ENCODE data around the gene RCC1.
"Not testable (repeated sequence)": the region's sequence is repeated elsewhere in the genome, so short reads cannot be mapped to it uniquely, and the experiment has no call there.

The RCC1 gene

GRCh38 chr1:28505406-28506187, at the start of gene RCC1:
Gene RCC1 (plus strand): TSS chr1:28506043. CDS start chr1:28529867, 23,824 bp downstream.
- Mint-ChIP-seq H3K36me3 (ENCODE audit: low read depth) (peaks cover 55% of the 10 kb centered on the region), H3K27ac (peak within 1 kb of the TSS; percentile 100), H3K9me3 (no peaks in the 10 kb centered on the region), H3K27me3 (peaks cover 9% of the 10 kb centered on the region), H3K4me3 (peak within 1 kb of the TSS; percentile 100), H3K4me1 (ENCODE audit: low read depth) (peaks cover 48% of the 10 kb centered on the region)

- Mint-ChIP-seq H3K36me3 (ENCODE audit: low read depth) (peaks cover 17% of the 10 kb centered on the region), H3K4me1 (ENCODE audit: low read depth) (peaks cover 11% of the 10 kb centered on the region), H3K27ac (peak overlapping the region; percentile 66), H3K27me3 (no peaks in the 10 kb centered on the region), H3K4me3 (no peak overlapping the region), H3K9me3 (no peaks in the 10 kb centered on the region)
Measured at GRCh38 chr1:28456078-28456477, 49.8 kb upstream of the RCC1 start.

- Mint-ChIP-seq H3K9me3 (no peaks in the 10 kb centered on the region), H3K4me1 (ENCODE audit: low read depth) (peaks cover 19% of the 10 kb centered on the region), H3K36me3 (ENCODE audit: low read depth) (peaks cover 23% of the 10 kb centered on the region), H3K27me3 (no peaks in the 10 kb centered on the region), H3K4me3 (no peak overlapping the region), H3K27ac (no peak overlapping the region)
Measured at GRCh38 chr1:28457678-28458077, 48.2 kb upstream of the RCC1 start.

- no peak overlapping the region for H3K27ac Mint-ChIP-seq
- H3K4me1 Mint-ChIP-seq (ENCODE audit: low read depth) = peaks cover 19% of the 10 kb centered on the region
- H3K4me3 Mint-ChIP-seq = no peak overlapping the region
- H3K27me3 Mint-ChIP-seq = no peaks in the 10 kb centered on the region
- peaks cover 23% of the 10 kb centered on the region for H3K36me3 Mint-ChIP-seq (ENCODE audit: low read depth)
- H3K9me3 Mint-ChIP-seq = no peaks in the 10 kb centered on the region
Measured at GRCh38 chr1:28458237-28459228, 47.3 kb upstream of the RCC1 start.

GRCh38 chr1:28466226-28466778, 39.5 kb upstream of the RCC1 start:
- Mint-ChIP-seq H3K27me3 (no peaks in the 10 kb centered on the region), H3K9me3 (no peaks in the 10 kb centered on the region), H3K27ac (no peak overlapping the region), H3K36me3 (ENCODE audit: low read depth) (peaks cover 33% of the 10 kb centered on the region), H3K4me1 (ENCODE audit: low read depth) (peaks cover 11% of the 10 kb centered on the region), H3K4me3 (no peak overlapping the region)

GRCh38 chr1:28470146-28470545, 35.7 kb upstream of the RCC1 start:
- Mint-ChIP-seq H3K4me3 (no peak overlapping the region), H3K9me3 (no peaks in the 10 kb centered on the region), H3K36me3 (ENCODE audit: low read depth) (peaks cover 32% of the 10 kb centered on the region), H3K27ac (no peak overlapping the region), H3K27me3 (no peaks in the 10 kb centered on the region), H3K4me1 (ENCODE audit: low read depth) (peaks cover 7% of the 10 kb centered on the region)

GRCh38 chr1:28479497-28479896, 26.3 kb upstream of the RCC1 start:
- not testable (repeated sequence) for H3K4me1 Mint-ChIP-seq (ENCODE audit: low read depth); H3K27me3 Mint-ChIP-seq; H3K4me3 Mint-ChIP-seq; H3K9me3 Mint-ChIP-seq; H3K27ac Mint-ChIP-seq
- H3K36me3 Mint-ChIP-seq (ENCODE audit: low read depth) = peaks cover 41% of the 10 kb centered on the region

GRCh38 chr1:28480308-28480707, 25.5 kb upstream of the RCC1 start:
- Mint-ChIP-seq H3K9me3 (no peaks in the 10 kb centered on the region), H3K27ac (no peak overlapping the region), H3K4me3 (no peak overlapping the region), H3K27me3 (no peaks in the 10 kb centered on the region), H3K36me3 (ENCODE audit: low read depth) (peaks cover 41% of the 10 kb centered on the region), H3K4me1 (ENCODE audit: low read depth) (no peaks in the 10 kb centered on the region)

- Mint-ChIP-seq H3K4me3 (no peak overlapping the region), H3K4me1 (ENCODE audit: low read depth) (no peaks in the 10 kb centered on the region), H3K27me3 (no peaks in the 10 kb centered on the region), H3K36me3 (ENCODE audit: low read depth) (peaks cover 32% of the 10 kb centered on the region), H3K9me3 (no peaks in the 10 kb centered on the region), H3K27ac (no peak overlapping the region)
Measured at GRCh38 chr1:28482138-28482537, 23.7 kb upstream of the RCC1 start.

GRCh38 chr1:28482702-28483101, 23.1 kb upstream of the RCC1 start:
- no peaks in the 10 kb centered on the region for H3K4me1 Mint-ChIP-seq (ENCODE audit: low read depth)
- no peaks in the 10 kb centered on the region for H3K27me3 Mint-ChIP-seq
- no peaks in the 10 kb centered on the region for H3K9me3 Mint-ChIP-seq
- H3K36me3 Mint-ChIP-seq (ENCODE audit: low read depth) = peaks cover 31% of the 10 kb centered on the region
- no peak overlapping the region for H3K27ac Mint-ChIP-seq
- H3K4me3 Mint-ChIP-seq = no peak overlapping the region

- Mint-ChIP-seq H3K27me3 (no peaks in the 10 kb centered on the region), H3K9me3 (no peaks in the 10 kb centered on the region), H3K4me3 (no peak overlapping the region), H3K4me1 (ENCODE audit: low read depth) (no peaks in the 10 kb centered on the region), H3K36me3 (ENCODE audit: low read depth) (peaks cover 48% of the 10 kb centered on the region), H3K27ac (no peak overlapping the region)
Measured at GRCh38 chr1:28494737-28495136, 11.1 kb upstream of the RCC1 start.

GRCh38 chr1:28499553-28499952, 6.3 kb upstream of the RCC1 start:
- H3K4me3 Mint-ChIP-seq = no peak overlapping the region
- peaks cover 31% of the 10 kb centered on the region for H3K36me3 Mint-ChIP-seq (ENCODE audit: low read depth)
- no peaks in the 10 kb centered on the region for H3K4me1 Mint-ChIP-seq (ENCODE audit: low read depth)
- no peak overlapping the region for H3K27ac Mint-ChIP-seq
- H3K27me3 Mint-ChIP-seq = no peaks in the 10 kb centered on the region
- no peaks in the 10 kb centered on the region for H3K9me3 Mint-ChIP-seq

- H3K4me3 Mint-ChIP-seq = no peak overlapping the region
- peaks cover 3% of the 10 kb centered on the region for H3K27me3 Mint-ChIP-seq
- peaks cover 29% of the 10 kb centered on the region for H3K36me3 Mint-ChIP-seq (ENCODE audit: low read depth)
- no peaks in the 10 kb centered on the region for H3K9me3 Mint-ChIP-seq
- H3K27ac Mint-ChIP-seq = no peak overlapping the region
- peaks cover 17% of the 10 kb centered on the region for H3K4me1 Mint-ChIP-seq (ENCODE audit: low read depth)
Measured at GRCh38 chr1:28501925-28502324, 3.9 kb upstream of the RCC1 start.

- Mint-ChIP-seq H3K27me3 (peaks cover 3% of the 10 kb centered on the region), H3K4me1 (ENCODE audit: low read depth) (peaks cover 23% of the 10 kb centered on the region), H3K36me3 (ENCODE audit: low read depth) (peaks cover 38% of the 10 kb centered on the region), H3K4me3 (no peak overlapping the region), H3K9me3 (no peaks in the 10 kb centered on the region), H3K27ac (no peak overlapping the region)
Measured at GRCh38 chr1:28503117-28503516, 2.7 kb upstream of the RCC1 start.

GRCh38 chr1:28506907-28507246, 1.0 kb downstream of the RCC1 start:
- peaks cover 62% of the 10 kb centered on the region for H3K36me3 Mint-ChIP-seq (ENCODE audit: low read depth)
- peaks cover 9% of the 10 kb centered on the region for H3K27me3 Mint-ChIP-seq
- peaks cover 54% of the 10 kb centered on the region for H3K4me1 Mint-ChIP-seq (ENCODE audit: low read depth)
- peak overlapping the region; percentile 100 for H3K27ac Mint-ChIP-seq
- H3K9me3 Mint-ChIP-seq = no peaks in the 10 kb centered on the region
- H3K4me3 Mint-ChIP-seq = peak overlapping the region; percentile 100
